Hematopoietic multipotent progenitor cell (in vitro differentiated cells): ENCODE data around the gene ACO2. TPM values are rescaled to one million over a fixed set of nuclear protein-coding genes. Genes with fewer than 3 reads are reported as not detected.
"Not testable (repeated sequence)": the region's sequence is repeated elsewhere in the genome, so short reads cannot be mapped to it uniquely, and the experiment has no call there.

Source experiments
- DNase-seq, 3 donors: peaks; one replicate each; pipeline ENCODE4 v3.0.0-alpha.2; 2011 to 2015; ENCODE audit warnings: low read depth in 2 of 3, low spot score in 2 of 3
- total RNA-seq: library from RNA; depleted of rRNA; stranded (reverse); fragments of >200 nt; gene quantifications from one replicate; pipeline ENCODE4 v1.2.3, GENCODE V29; 2012

Gene ACO2
- total RNA-seq, 1 donor: 99.1 TPM

GRCh38 chr22:41561788-41562187 is 92.9 kb downstream of the ACO2 start:
- DNase-seq: no peak

GRCh38 chr22:41562461-41562860 is 93.5 kb downstream of the ACO2 start:
- no peak for DNase-seq

GRCh38 chr22:41563051-41563711 is 94.3 kb downstream of the ACO2 start:
- DNase-seq: no peak

GRCh38 chr22:41564563-41564962 is 95.6 kb downstream of the ACO2 start:
- no peak for DNase-seq

GRCh38 chr22:41565403-41566054 is 96.6 kb downstream of the ACO2 start:
- peak in 2 of 3 donors; percentile 81 to 82 for DNase-seq

- DNase-seq: no peak
These were observed 98.5 kb downstream of the ACO2 start for GRCh38 chr22:41567512-41567768.

- no peak for DNase-seq
These were observed 99.9 kb downstream of the ACO2 start for GRCh38 chr22:41568811-41569210.

- DNase-seq: no peak
These were observed 101.3 kb downstream of the ACO2 start for GRCh38 chr22:41570221-41570620.

- no peak for DNase-seq
These were observed 102.9 kb downstream of the ACO2 start for GRCh38 chr22:41571786-41572185.

- not testable (repeated sequence) for DNase-seq
These were observed 103.4 kb downstream of the ACO2 start for GRCh38 chr22:41572305-41572704.

GRCh38 chr22:41573677-41574076 is 104.8 kb downstream of the ACO2 start:
- no peak for DNase-seq

GRCh38 chr22:41574847-41575381 is 106.0 kb downstream of the ACO2 start:
- DNase-seq: no peak

- DNase-seq: no peak
These were observed 106.6 kb downstream of the ACO2 start for GRCh38 chr22:41575533-41575932.

GRCh38 chr22:41576877-41577276 is 108.0 kb downstream of the ACO2 start:
- peak in 2 of 3 donors; percentile 68 to 80 for DNase-seq

- no peak for DNase-seq
These were observed 109.2 kb downstream of the ACO2 start for GRCh38 chr22:41578114-41578513.

Other genes with a start within 250 kb of the ACO2 start
- gene CHADL, start 228.2 kb upstream of the ACO2 start, total RNA-seq: 1.9 TPM
- 36.1 TPM for gene RANGAP1, start 182.9 kb upstream of the ACO2 start, total RNA-seq
- gene ZC3H7B, start 167.6 kb upstream of the ACO2 start, total RNA-seq: 46.0 TPM
- gene TEF, start 87.2 kb upstream of the ACO2 start, total RNA-seq: 2.2 TPM
- gene TOB2, start 22.3 kb upstream of the ACO2 start, total RNA-seq: 29.9 TPM
- 34.5 TPM for gene PHF5A, start 425 bp upstream of the ACO2 start, total RNA-seq
- gene POLR3H, start 75.4 kb downstream of the ACO2 start, total RNA-seq: 21.5 TPM
- not detected for gene CSDC2, start 91.9 kb downstream of the ACO2 start, total RNA-seq
- 2.7 TPM for gene PMM1, start 120.7 kb downstream of the ACO2 start, total RNA-seq
- gene DESI1, start 151.9 kb downstream of the ACO2 start, total RNA-seq: 6.7 TPM
- 117 TPM for gene XRCC6, start 152.2 kb downstream of the ACO2 start, total RNA-seq
- 127 TPM for gene SNU13, start 219.8 kb downstream of the ACO2 start, total RNA-seq
- 16.2 TPM for gene MEI1, start 230.4 kb downstream of the ACO2 start, total RNA-seq